CD1c-positive myeloid dendritic cell (primary cell): Measurements from ENCODE around the gene WAPL.

Source experiments
- DNase-seq: peaks from one replicate; pipeline ENCODE4 v3.0.0-alpha.2; 2016; ENCODE audit errors: extremely low spot score

The WAPL gene

DNA sequence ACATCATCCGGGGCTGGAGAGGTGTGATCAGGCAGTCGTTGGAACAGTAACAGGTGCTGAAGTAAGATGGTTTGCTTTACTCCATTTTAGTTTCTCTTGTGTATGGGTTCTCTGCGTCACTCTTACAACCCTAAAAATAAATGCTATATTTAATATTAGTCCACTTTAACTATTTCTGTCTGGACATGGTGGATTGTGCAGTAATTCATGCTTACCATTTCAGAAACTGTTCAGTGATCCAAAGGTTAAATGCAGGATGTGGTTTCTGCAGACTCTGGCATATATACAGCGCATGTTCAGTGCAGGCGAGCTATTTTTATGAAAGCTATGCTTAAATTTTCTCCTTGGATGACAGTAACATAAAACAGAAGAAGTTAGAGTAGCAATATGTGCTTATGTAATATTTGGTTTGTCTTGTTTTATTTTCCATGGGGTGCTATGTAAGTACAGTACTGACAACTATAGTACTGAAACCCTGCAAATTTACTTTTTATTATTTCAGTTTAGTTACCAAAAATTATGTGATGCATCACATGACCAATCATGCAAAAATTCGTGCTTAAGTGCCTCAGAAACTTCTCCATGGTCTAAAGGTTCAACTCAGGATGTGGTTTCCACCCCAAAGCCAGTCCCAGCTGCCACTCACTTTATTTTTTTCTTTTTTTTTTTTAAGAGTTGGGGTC is 108.4 kb downstream of the WAPL start:
- DNase-seq: peak; percentile 31

DNA sequence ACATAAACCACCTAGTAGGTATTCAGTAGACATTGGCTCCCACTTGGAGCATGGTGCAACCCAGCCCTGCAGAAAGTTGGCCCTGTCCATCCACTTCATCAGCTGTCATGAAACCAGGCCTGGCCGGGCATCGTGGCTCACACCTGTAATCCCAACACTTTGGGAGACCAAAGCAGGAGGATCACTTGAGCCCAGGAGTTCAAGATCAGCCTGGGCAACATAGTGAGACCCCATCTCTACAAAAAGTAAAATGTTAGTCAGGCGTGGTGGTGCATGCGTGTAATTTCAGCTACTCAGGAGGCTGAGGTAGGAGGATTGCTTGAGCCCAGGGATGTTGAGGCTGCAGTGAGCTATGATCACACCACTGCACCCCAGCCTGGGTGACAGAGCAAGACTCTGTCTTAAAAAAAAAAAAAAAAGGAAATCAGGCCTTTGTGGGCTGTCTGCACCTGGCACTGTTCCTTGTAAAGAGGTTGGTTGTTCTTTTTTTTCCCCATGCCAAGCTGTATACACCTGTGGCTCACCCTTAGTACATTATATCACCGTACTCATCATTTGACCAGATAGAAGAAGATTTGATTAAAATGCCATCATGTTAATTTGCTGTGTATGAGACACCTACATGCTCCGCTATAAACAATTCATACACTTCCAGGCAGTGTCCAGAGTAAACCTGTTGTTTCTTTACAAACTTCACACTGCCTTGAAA is 109.6 kb downstream of the WAPL start:
- no peak for DNase-seq

- DNase-seq: peak; percentile 38
Observed at GRCh38 chr10:86411281-86411841, 110.2 kb downstream of the WAPL start.

GRCh38 chr10:86410542-86411124 is 111.0 kb downstream of the WAPL start:
- DNase-seq: no peak

DNA sequence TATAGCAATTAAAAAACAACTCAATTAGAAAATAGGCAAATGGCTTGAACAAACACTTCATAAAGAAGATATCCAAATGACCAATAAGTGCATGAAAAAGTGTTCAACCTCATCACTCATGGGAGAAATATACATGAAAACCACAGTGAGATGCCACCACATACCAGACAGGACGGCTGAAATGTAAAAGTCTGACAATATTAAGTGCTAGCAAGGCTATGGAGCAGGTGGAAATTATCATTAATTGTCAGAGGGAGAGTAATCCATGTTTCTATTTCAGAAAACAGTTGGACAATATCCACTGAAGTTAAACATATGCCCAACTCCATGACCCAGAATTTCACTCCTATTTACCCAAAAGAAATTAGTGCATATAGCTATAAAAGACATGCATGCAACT is 112.4 kb downstream of the WAPL start:
- no peak for DNase-seq

DNA sequence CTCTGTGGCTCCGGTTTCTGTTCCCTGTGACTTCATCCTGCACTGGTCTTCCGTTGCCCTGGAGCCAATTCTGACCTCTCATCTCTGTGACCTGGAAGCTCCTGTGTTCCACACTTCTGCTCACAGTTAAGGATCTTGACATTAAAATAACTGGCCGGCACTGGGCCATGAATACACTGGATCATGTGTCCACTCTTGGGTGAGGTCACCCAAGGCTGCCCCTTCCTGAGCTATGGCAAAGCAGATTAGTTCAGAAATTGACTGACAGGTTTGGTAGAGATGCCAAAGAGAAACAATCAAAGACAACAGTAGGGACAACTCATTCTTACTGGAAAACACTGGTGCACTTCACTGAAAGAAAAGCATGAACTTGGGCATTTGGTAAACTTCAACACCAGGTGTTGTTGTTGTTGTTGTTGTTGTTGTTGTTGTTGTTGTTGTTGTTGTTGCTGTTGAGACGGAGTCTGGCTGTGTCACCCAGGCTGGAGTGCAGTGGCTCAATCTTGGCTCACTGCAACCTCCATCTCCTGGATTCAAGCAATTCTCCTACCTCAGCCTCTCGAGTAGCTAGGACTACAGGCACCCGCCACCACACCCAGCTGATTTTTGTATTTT is 118.3 kb downstream of the WAPL start:
- DNase-seq: no peak

DNA sequence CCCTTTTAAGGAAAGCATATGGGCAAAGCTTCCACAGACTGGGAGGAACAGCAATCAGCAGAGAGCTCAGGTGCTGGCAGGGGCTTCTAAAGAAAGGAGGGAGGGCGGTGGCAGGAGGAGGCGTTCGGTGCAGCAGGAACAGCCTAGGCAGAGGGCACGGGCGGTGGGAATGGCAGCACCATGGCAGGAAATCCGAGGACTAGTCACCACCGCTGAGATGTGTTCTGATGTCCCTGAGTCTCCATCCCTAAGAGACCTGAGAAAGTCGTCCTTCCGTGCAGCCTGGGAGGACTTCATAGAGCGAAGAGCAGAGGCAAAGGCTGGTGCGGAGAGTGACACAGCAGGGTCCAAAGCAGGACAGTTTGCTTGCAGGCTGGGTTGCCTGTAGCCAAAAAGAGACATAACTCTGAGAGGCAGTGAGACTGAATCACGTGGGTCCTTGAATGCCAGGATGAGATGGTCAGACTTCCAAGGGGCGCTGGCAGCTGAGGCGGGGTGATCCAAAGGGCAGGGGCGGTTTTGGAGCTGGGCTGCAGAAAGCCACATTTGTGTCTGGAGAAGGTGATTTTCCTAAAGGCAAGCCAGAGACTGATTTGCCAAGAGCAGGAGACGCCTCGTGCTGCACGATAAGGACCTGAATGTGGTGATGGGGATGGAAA is 119.2 kb downstream of the WAPL start:
- no peak for DNase-seq

GRCh38 chr10:86401588-86402282 is 119.9 kb downstream of the WAPL start:
- no peak for DNase-seq

DNA sequence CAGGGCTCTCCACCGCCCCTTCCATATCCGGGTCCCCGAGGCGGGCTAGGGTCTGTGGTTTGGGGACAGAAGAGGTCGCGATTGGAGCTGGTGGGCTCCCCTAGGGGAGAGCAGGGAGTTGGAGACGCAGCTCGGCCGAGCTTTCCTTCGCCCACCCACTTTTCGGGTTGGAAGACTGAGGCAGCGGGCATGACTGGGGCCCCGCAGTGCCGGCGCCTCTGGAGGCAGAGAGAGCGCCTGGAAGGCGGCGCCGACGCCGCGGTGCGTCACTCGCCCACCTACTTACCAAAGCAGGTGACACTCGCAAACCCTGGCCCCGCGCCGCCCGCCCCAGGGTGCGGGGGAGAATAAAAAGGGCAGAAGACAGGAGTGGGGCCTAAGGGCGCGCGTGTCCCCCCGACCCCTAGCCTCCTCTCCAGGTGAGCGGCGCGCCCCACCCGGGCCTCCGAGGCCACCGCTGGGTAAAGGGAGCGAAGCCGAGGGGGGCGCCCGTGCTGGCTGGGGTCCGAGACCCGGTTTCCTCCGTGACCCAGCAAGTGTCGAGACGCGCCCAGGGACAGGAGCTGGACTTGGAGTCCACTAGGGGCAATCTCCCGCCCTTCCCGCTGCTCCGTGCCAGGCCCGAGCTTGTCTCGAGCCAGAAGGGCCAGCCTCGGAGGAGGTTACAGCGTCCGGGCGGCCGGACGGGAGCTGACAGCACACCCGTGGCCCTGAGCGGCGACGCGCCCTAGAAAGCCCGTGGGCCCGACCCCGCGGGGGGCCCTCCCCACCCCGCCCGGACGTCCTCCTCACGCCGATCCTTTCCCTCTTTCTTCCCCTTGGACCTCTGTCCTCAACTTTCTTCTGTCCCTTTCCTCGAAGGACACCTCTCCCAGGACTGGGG is 120.6 kb downstream of the WAPL start:
- peak; percentile 53 for DNase-seq

DNA sequence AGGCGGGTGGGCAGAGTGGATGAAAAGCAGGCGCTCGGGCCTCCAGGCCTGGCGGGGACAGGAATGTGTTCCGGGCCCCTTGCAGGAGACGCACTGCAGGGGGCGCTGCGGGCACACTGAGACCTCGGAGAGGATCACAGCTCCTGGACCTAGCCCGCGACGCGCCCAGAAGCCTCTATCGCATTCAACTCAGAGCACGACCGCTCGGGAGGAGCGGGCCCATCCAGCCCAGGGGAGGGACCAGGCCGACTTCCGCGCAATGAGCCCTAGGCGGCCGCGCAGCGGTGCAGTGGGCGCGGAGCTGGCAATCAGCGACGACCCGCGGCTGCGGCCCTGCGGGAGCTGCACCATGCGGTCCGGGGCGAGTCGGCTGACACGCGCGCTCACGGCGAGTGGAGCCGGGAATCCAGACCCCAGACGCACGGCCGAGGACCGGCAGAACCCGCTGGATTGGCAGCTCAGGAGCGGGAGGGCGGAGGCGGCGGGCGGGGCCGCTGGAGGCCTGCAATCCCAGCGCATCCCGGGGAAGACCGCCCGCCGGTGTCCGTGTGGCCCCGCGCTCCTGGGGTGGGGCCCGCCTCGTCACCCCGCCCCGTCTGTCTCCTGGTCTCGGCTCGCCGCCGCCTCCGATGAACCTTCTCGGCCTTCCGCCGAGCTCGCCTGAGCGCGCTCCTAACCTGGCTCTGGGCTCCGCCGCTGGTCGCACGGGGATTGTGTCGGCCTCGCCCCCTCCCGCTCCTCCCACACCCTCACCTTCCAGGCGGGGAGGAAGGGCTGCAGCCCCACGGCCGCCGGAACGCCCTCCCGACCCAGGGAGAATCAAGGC is 121.5 kb downstream of the WAPL start:
- DNase-seq: peak; percentile 96

GRCh38 chr10:86399514-86399878 is 122.1 kb downstream of the WAPL start:
- no peak for DNase-seq

GRCh38 chr10:86397120-86397519 is 124.5 kb downstream of the WAPL start:
- DNase-seq: no peak

GRCh38 chr10:86393862-86394455 is 127.6 kb downstream of the WAPL start:
- DNase-seq: no peak

GRCh38 chr10:86393362-86393761 is 128.2 kb downstream of the WAPL start:
- DNase-seq: no peak

- DNase-seq: no peak
Observed at GRCh38 chr10:86392723-86393094, 128.9 kb downstream of the WAPL start.

GRCh38 chr10:86391986-86392722 is 129.4 kb downstream of the WAPL start:
- no peak for DNase-seq

DNA sequence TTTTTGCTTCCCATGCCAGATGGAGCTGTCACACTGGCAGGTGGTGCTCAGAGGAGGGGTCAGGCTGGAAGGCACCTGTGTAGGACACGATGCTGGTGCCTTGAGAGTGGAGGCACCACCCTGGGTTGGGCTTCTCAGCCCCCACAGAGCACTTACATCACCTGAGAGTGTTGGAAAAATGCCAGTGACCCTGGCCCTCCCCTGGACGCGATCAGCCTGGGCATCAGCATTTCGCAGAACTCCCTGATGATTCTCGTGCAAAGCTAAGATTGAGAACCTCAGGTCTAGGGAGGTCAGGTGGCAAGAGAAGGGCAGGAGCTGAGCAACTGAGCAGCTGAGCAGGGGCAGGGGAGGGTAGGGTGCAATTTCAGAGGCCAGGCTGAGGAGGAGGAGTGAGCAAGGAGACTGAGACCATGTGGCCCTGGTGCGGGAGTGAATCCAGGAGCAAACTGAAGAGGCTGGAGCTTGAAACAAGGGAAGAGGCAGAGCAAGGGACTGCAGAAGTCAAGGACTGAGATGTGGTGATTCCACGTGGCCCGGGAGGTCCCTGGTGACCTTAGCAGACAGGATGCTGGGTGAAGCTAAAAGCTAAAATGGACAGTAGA is 130.3 kb downstream of the WAPL start:
- DNase-seq: no peak
